Measurements from ENCODE around the gene LEAP2.

- TF ChIP-seq, protein P1, sequence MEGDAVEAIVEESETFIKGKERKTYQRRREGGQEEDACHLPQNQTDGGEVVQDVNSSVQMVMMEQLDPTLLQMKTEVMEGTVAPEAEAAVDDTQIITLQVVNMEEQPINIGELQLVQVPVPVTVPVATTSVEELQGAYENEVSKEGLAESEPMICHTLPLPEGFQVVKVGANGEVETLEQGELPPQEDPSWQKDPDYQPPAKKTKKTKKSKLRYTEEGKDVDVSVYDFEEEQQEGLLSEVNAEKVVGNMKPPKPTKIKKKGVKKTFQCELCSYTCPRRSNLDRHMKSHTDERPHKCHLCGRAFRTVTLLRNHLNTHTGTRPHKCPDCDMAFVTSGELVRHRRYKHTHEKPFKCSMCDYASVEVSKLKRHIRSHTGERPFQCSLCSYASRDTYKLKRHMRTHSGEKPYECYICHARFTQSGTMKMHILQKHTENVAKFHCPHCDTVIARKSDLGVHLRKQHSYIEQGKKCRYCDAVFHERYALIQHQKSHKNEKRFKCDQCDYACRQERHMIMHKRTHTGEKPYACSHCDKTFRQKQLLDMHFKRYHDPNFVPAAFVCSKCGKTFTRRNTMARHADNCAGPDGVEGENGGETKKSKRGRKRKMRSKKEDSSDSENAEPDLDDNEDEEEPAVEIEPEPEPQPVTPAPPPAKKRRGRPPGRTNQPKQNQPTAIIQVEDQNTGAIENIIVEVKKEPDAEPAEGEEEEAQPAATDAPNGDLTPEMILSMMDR (IDR thresholded peaks at IDR 0.05; ENCODE audit: poor library complexity, severe bottlenecking): no peak
- no peak for TF ChIP-seq POLR2AphosphoS5 (IDR thresholded peaks at IDR 0.05)
- TF ChIP-seq EP300 (conservative IDR thresholded peaks at IDR 0.05; ENCODE audit: poor library complexity, severe bottlenecking): no peak
- TF ChIP-seq MXI1 (conservative IDR thresholded peaks at IDR 0.05; ENCODE audit: poor library complexity, severe bottlenecking): no peak
- TF ChIP-seq RAD21 (conservative IDR thresholded peaks at IDR 0.05): no peak
- no peak for TF ChIP-seq EZH2 (IDR thresholded peaks at IDR 0.05; ENCODE audit: borderline replicate concordance, insufficient read depth, low read length, poor library complexity, severe bottlenecking)
- TF ChIP-seq TAF1 (IDR thresholded peaks at IDR 0.05; ENCODE audit: low read depth): no peak
- TF ChIP-seq SMC3 (conservative IDR thresholded peaks at IDR 0.05; ENCODE audit: poor library complexity): no peak
These were observed 33.7 kb downstream of the LEAP2 start for GRCh38 chr5:132907161-132907560.
